Suppressor macrophage treated with lipopolysaccharide for 4 hours (primary cell): Measurements from ENCODE around the gene CCDC12.
"Not testable (repeated sequence)": the region's sequence is repeated elsewhere in the genome, so short reads cannot be mapped to it uniquely, and the experiment has no call there.

ENCODE experiments used
- DNase-seq: peaks from one replicate; pipeline ENCODE4 v3.0.0-alpha.2; 2020

CCDC12 gene

GRCh38 chr3:46918634-46919033, 57.9 kb downstream of the CCDC12 start:
- no peak for DNase-seq

GRCh38 chr3:46918202-46918601, 58.3 kb downstream of the CCDC12 start:
- DNase-seq: no peak

GRCh38 chr3:46917257-46917656, 59.3 kb downstream of the CCDC12 start:
- no peak for DNase-seq

- DNase-seq: no peak
Measured at GRCh38 chr3:46916799-46917198, 59.7 kb downstream of the CCDC12 start.

- DNase-seq: no peak
Measured at GRCh38 chr3:46916278-46916677, 60.3 kb downstream of the CCDC12 start.

- DNase-seq: no peak
Measured at GRCh38 chr3:46915297-46915822, 61.2 kb downstream of the CCDC12 start.

DNA sequence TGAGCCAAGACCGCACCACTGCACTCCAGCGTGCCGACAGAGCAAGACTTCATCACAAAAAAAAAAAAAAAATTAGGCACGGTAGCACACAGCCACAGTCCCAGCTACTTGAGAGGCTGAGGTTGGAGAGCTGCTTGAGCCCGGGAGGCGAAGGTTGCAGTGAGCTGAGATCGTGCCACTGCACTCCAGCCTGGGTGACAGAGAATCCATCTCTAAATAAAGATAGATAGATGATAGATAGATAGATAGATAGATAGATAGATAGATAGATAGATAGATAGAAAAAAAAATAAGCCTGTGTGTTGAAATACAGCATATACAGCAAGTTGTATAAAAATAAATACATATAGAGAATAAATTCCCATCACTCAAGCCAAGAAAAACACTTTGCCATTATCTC, 61.7 kb downstream of the CCDC12 start:
- no peak for DNase-seq

GRCh38 chr3:46913644-46914043, 62.9 kb downstream of the CCDC12 start:
- no peak for DNase-seq

GRCh38 chr3:46912986-46913385, 63.6 kb downstream of the CCDC12 start:
- no peak for DNase-seq

DNA sequence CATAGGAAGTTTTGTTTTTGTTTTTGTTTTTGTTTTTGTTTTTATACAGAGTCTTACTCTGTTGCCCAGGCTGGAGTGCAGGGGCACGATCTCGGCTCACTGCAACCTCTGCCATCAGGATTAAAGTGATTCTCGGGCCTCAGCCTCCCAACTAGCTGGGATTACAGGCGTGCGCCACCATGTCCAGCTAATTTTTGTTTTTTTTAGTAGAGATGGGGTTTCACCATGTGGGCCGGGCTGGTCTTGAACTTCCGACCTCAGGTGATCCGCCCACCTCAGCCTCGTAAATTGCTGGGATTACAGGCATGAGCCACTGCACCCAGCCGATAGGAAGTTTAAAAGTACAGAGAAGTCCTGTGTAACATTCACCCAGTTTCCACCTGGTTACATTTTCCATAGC, 65.6 kb downstream of the CCDC12 start:
- DNase-seq: not testable (repeated sequence)

GRCh38 chr3:46910166-46910760, 66.3 kb downstream of the CCDC12 start:
- DNase-seq: no peak

GRCh38 chr3:46909535-46910161, 66.9 kb downstream of the CCDC12 start:
- peak; percentile 89 for DNase-seq

DNA sequence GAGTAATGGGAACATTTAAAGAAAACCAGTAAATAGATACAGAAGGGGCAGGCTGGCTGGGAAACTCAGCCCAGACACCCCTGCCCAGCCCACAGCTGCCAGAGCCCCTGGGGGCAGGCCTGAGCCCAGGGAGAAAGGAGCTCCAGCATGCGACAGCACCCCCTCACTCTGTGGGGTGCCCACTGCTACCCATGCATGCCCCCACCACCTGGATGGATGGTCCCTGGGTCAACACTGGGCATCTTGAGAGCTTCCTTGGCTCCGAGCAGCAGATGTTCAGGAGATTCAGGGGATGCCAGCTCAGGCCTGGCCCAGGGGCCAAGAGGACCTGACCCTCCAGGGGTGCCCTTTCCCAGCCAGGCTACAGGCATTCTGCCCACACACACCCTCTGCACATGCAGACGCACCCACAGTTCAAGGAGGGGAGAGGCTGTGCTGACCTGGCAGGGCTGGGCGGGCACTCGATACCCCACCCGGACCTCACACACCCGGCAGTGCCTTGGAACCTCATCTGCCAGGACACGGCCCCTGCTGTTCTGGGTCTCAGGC, 67.5 kb downstream of the CCDC12 start:
- DNase-seq: no peak

GRCh38 chr3:46908294-46908985, 68.1 kb downstream of the CCDC12 start:
- no peak for DNase-seq

DNA sequence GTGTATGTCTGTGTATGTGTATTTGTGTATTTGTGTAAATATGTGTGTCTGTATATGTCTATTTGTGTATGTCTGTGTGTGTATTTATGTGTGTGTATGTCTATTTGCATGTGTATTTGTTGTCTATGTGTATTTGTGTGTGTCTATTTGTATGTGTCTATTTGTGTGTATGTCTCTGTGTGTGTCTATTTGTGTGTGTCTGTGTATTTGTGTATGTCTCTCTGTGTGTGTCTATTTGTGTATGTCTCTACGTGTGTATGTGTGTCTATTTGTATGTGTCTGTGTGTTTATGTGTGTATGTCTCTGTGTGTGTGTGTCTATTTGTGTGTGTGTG, 68.6 kb downstream of the CCDC12 start:
- DNase-seq: no peak

DNA sequence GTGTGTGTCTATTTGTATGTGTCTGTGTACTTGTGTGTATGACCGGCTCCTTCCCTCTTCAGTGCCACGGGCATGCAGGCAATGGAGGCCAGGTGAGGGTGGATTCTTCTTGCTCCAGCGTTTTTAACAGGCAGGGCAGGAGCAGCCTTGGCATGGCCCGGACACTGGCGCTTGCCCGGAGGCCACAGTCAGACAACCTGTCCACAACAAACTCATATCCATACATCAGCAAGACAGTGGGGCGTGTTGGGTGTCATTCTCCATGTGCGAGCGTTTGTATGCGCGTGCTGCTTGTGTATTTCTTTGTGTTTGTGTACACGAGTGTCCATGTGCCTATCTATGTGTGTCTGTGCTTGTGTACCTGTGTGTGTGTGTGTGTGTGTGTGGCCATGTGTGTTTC, 69.3 kb downstream of the CCDC12 start:
- DNase-seq: no peak

GRCh38 chr3:46906471-46907058, 70.0 kb downstream of the CCDC12 start:
- DNase-seq: no peak

- DNase-seq: no peak
Measured at GRCh38 chr3:46905661-46906451, 70.7 kb downstream of the CCDC12 start.

GRCh38 chr3:46905213-46905560, 71.4 kb downstream of the CCDC12 start:
- DNase-seq: no peak

- DNase-seq: no peak
Measured at GRCh38 chr3:46904303-46905212, 72.0 kb downstream of the CCDC12 start.
